Ectodermal cell (in vitro differentiated cells): ENCODE data around the gene TIMM17B.
"Not testable (repeated sequence)": the region's sequence is repeated elsewhere in the genome, so short reads cannot be mapped to it uniquely, and the experiment has no call there.

ENCODE experiments used
- H3K27ac ChIP-seq: 2 replicates; pipeline ENCODE4 v1.7.0; 2013; ENCODE audit warnings: mild to moderate bottlenecking, low read depth, low read length; ENCODE audit not compliant: insufficient read depth, poor library complexity, severe bottlenecking
- H3K27me3 ChIP-seq: 2 replicates; pipeline ENCODE4 v1.7.0; 2013; ENCODE audit warnings: mild to moderate bottlenecking, low read length; ENCODE audit not compliant: insufficient read depth, control insufficient read depth, poor library complexity, severe bottlenecking
- H3K36me3 ChIP-seq: one replicate; pipeline ENCODE4 v1.7.0; 2013; ENCODE audit warnings: low read length; ENCODE audit not compliant: control insufficient read depth, insufficient read depth
- H3K4me1 ChIP-seq: one replicate; pipeline ENCODE4 v1.7.0; 2013; ENCODE audit warnings: low read length; ENCODE audit not compliant: control insufficient read depth, insufficient read depth
- H3K4me3 ChIP-seq: 2 replicates; pipeline ENCODE4 v1.7.0; 2013; ENCODE audit warnings: low read depth, low read length, control low read depth; ENCODE audit not compliant: insufficient read depth
- H3K9me3 ChIP-seq: 2 replicates; pipeline ENCODE4 v1.7.0; 2013; ENCODE audit warnings: mild to moderate bottlenecking, low read length, moderate library complexity; ENCODE audit not compliant: control insufficient read depth
- WGBS, 2 experiments: methylation state at CpG; one replicate each; pipeline ENCODE4 v1.1.7; 2013; ENCODE audit warnings: missing lambda C conversion rate in 2 of 2; 5-methylcytosine and 5-hydroxymethylcytosine counted together

Gene TIMM17B

GRCh38 chrX:48896611-48897011, 957 bp downstream of the TIMM17B start:
- peaks cover 8% of the 10 kb centered on the region for H3K36me3 ChIP-seq
- no peaks in the 10 kb centered on the region for H3K9me3 ChIP-seq
- WGBS, 2 experiments: 35 to 49% methylated on average over 8 to 9 of the region's 9 CpGs
- H3K4me1 ChIP-seq: no peaks in the 10 kb centered on the region
- H3K27me3 ChIP-seq: no peaks in the 10 kb centered on the region
- H3K27ac ChIP-seq: no peak overlapping the region
- H3K4me3 ChIP-seq: peak overlapping the region; percentile 65

- Histone ChIP-seq H3K27ac (no peak overlapping the region), H3K27me3 (no peaks in the 10 kb centered on the region), H3K36me3 (peaks cover 4% of the 10 kb centered on the region), H3K4me1 (no peaks in the 10 kb centered on the region), H3K4me3 (no peak overlapping the region), H3K9me3 (no peaks in the 10 kb centered on the region)
- 95 to 98% methylated on average over 5 to 6 of the region's 6 CpGs for WGBS, 2 experiments
Measured at GRCh38 chrX:48894891-48895290, 2.7 kb downstream of the TIMM17B start.

GRCh38 chrX:48893556-48894348, 3.8 kb downstream of the TIMM17B start:
- Histone ChIP-seq H3K4me3 (no peak overlapping the region), H3K27ac (no peak overlapping the region), H3K36me3 (peaks cover 4% of the 10 kb centered on the region), H3K27me3 (no peaks in the 10 kb centered on the region), H3K4me1 (no peaks in the 10 kb centered on the region), H3K9me3 (no peaks in the 10 kb centered on the region)
- WGBS, 2 experiments: 96 to 97% methylated on average over 16 of the region's 16 CpGs

- WGBS, 2 experiments: 95 to 100% methylated on average over 1 to 4 of the region's 4 CpGs
- peaks cover 4% of the 10 kb centered on the region for H3K36me3 ChIP-seq
- no peaks in the 10 kb centered on the region for H3K9me3 ChIP-seq
- H3K27ac ChIP-seq: no peak overlapping the region
- H3K4me3 ChIP-seq: no peak overlapping the region
- no peaks in the 10 kb centered on the region for H3K4me1 ChIP-seq
- H3K27me3 ChIP-seq: no peaks in the 10 kb centered on the region
Measured at GRCh38 chrX:48892896-48893295, 4.7 kb downstream of the TIMM17B start.

- Histone ChIP-seq H3K27me3 (no peaks in the 10 kb centered on the region), H3K9me3 (no peaks in the 10 kb centered on the region), H3K27ac (no peak overlapping the region), H3K4me3 (peak overlapping the region; percentile 53), H3K36me3 (peaks cover 4% of the 10 kb centered on the region), H3K4me1 (no peaks in the 10 kb centered on the region)
- WGBS, 2 experiments: 5 to 6% methylated on average over 68 of the region's 68 CpGs
Measured at GRCh38 chrX:48891402-48892288, 5.9 kb downstream of the TIMM17B start.

GRCh38 chrX:48890934-48891401, 6.6 kb downstream of the TIMM17B start:
- Histone ChIP-seq H3K4me1 (no peaks in the 10 kb centered on the region), H3K27me3 (no peaks in the 10 kb centered on the region), H3K27ac (no peak overlapping the region), H3K36me3 (peaks cover 4% of the 10 kb centered on the region), H3K9me3 (no peaks in the 10 kb centered on the region), H3K4me3 (peak overlapping the region; percentile 53)
- 1% methylated on average over 35 of the region's 35 CpGs for WGBS, 2 experiments

- Histone ChIP-seq H3K27ac (no peak overlapping the region), H3K4me3 (no peak overlapping the region), H3K9me3 (no peaks in the 10 kb centered on the region), H3K36me3 (peaks cover 4% of the 10 kb centered on the region), H3K4me1 (no peaks in the 10 kb centered on the region), H3K27me3 (no peaks in the 10 kb centered on the region)
- 36 to 39% methylated on average over 14 to 15 of the region's 15 CpGs for WGBS, 2 experiments
Measured at GRCh38 chrX:48890296-48890925, 7.2 kb downstream of the TIMM17B start.

- 87 to 93% methylated on average over 5 of the region's 5 CpGs for WGBS, 2 experiments
- not testable (repeated sequence) for H3K4me1 ChIP-seq, H3K36me3 ChIP-seq, H3K4me3 ChIP-seq, H3K27ac ChIP-seq, H3K9me3 ChIP-seq, H3K27me3 ChIP-seq
Measured at GRCh38 chrX:48886586-48886985, 11.0 kb downstream of the TIMM17B start.

GRCh38 chrX:48883729-48884128, 13.8 kb downstream of the TIMM17B start:
- Histone ChIP-seq H3K27ac (no peak overlapping the region), H3K36me3 (no peaks in the 10 kb centered on the region), H3K4me1 (no peaks in the 10 kb centered on the region), H3K27me3 (no peaks in the 10 kb centered on the region), H3K9me3 (no peaks in the 10 kb centered on the region), H3K4me3 (no peak overlapping the region)
- WGBS, 2 experiments: 82 to 85% methylated on average over 10 of the region's 10 CpGs

GRCh38 chrX:48876944-48877343, 20.6 kb downstream of the TIMM17B start:
- WGBS, 2 experiments: 75 to 91% methylated on average over 1 to 4 of the region's 4 CpGs
- H3K9me3 ChIP-seq, H3K27ac ChIP-seq, H3K4me3 ChIP-seq, H3K4me1 ChIP-seq, H3K27me3 ChIP-seq, H3K36me3 ChIP-seq: not testable (repeated sequence)
